ENCODE data around the gene JCAD. TPM values are rescaled to one million over a fixed set of nuclear protein-coding genes. Genes with fewer than 3 reads are reported as not detected.

JCAD gene
- total RNA-seq, 4 donors from 2014 or later: 30.0 to 65.3 (median 44.2) TPM

DNA sequence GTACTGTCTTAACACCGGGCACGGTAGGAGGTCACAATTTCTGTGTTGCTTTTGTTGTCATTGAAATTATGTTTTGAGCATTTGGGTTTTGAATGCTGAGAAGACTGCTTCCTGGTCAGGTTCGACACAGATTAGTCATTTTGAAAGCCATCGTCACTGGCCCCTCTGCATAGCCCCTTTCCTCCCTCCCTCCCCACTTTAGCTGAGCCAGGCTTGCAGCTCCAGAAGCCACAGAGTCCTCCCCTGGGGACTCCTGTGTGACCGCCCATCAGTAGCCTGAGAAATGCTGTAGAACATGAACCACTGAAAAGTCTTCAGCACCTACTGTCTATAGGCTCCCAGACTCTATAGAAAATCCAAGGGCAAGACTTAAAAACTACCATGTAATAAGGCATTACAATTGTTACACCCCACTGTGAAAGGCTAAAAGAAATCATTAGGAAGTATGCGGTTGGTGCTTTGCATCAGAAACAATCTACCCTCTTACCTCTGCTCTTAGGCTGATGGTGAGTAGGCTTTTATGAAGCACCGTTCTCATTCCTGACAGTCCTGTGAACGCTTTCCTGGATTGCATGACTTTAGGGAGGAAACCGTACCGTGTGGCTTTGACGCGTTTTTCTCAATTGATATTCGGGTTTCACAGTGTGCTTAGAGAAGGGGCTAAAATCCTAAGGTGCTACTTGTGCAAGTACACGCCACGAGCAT is 24.8 kb downstream of the JCAD start:
- WGBS, 2 donors: 63 to 70% methylated on average over 15 of the region's 15 CpGs
- DNase-seq (ENCODE audit: low spot score in 2 of 2): no peak
- H3K4me3 ChIP-seq: no peak overlapping the region
- H3K36me3 ChIP-seq: peaks cover 0 to 6% (median 0%) of the 10 kb centered on the region in 3 donors
- no peaks in the 10 kb centered on the region for H3K9me3 ChIP-seq
- no peaks in the 10 kb centered on the region for H3K27me3 ChIP-seq
- peaks cover 0 to 23% (median 3%) of the 10 kb centered on the region in 4 donors for H3K4me1 ChIP-seq
- TF ChIP-seq, protein P1, sequence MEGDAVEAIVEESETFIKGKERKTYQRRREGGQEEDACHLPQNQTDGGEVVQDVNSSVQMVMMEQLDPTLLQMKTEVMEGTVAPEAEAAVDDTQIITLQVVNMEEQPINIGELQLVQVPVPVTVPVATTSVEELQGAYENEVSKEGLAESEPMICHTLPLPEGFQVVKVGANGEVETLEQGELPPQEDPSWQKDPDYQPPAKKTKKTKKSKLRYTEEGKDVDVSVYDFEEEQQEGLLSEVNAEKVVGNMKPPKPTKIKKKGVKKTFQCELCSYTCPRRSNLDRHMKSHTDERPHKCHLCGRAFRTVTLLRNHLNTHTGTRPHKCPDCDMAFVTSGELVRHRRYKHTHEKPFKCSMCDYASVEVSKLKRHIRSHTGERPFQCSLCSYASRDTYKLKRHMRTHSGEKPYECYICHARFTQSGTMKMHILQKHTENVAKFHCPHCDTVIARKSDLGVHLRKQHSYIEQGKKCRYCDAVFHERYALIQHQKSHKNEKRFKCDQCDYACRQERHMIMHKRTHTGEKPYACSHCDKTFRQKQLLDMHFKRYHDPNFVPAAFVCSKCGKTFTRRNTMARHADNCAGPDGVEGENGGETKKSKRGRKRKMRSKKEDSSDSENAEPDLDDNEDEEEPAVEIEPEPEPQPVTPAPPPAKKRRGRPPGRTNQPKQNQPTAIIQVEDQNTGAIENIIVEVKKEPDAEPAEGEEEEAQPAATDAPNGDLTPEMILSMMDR (IDR thresholded peaks at IDR 0.05): no peak
- no peak for TF ChIP-seq EP300 (IDR thresholded peaks at IDR 0.05)
- no peak for TF ChIP-seq POLR2A (IDR thresholded peaks at IDR 0.05)
- no peak overlapping the region for H3K27ac ChIP-seq

DNA sequence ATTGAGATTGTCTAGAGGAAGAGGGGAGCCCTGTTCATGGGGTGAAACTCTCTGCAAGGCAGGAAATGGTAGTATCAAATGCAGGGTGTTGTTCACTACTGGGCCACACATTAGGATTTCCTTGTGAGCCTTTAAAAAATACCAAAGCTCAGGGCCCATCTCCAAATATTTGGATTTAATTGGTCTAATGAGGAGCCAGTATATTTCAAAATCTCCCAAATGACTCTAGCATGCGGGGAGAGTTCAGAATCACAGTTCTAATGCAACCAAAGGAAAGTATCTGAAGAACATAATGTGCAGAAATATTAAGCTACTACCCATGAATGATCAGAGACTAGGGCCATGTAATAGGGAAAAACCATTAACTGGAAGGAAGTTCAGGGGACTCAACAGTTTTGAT is 27.3 kb downstream of the JCAD start:
- Histone ChIP-seq H3K27ac (no peak overlapping the region), H3K4me1 (peaks cover 0 to 48% (median 11%) of the 10 kb centered on the region in 4 donors)
- 82 to 97% methylated on average over 1 of the region's 1 CpG for WGBS, 2 donors

DNA sequence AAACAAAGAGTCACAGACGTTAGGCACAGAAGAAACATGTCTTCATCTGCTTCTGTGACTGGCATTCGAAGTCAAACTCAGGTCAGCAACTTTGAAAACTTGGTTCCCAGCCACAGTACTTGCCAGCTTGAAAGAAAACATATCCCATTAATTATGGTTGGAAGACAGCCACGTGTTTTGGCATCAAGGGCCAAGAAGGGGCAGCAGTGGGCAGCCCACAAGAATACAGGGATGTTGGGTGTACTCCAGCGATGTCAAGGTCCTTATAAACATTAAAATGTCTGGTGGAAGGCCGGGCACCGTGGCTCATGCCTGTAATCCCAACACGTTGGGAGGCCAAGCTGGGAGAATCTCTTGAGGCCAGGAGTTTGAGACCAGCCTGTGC is 29.5 kb downstream of the JCAD start:
- H3K4me3 ChIP-seq: no peak overlapping the region
- H3K27me3 ChIP-seq: no peaks in the 10 kb centered on the region
- 45% methylated on average over 7 of the region's 7 CpGs for WGBS, 2 donors
- H3K27ac ChIP-seq: peak overlapping the region in 1 of 4 donors; percentile 56
- TF ChIP-seq POLR2A (IDR thresholded peaks at IDR 0.05) (no peak), EP300 (IDR thresholded peaks at IDR 0.05) (no peak)
- TF ChIP-seq, protein P1 (IDR thresholded peaks at IDR 0.05): no peak
- no peak for DNase-seq (ENCODE audit: low spot score in 2 of 2)
- peaks cover 0 to 50% (median 14%) of the 10 kb centered on the region in 4 donors for H3K4me1 ChIP-seq
- H3K36me3 ChIP-seq: peaks cover 0 to 6% (median 0%) of the 10 kb centered on the region in 3 donors
- no peaks in the 10 kb centered on the region for H3K9me3 ChIP-seq

More for the DNA sequence above, 27.3 kb downstream of the JCAD start:
- H3K9me3 ChIP-seq: no peaks in the 10 kb centered on the region
- H3K27me3 ChIP-seq: no peaks in the 10 kb centered on the region
- no peak overlapping the region for H3K4me3 ChIP-seq
- H3K36me3 ChIP-seq: peaks cover 0 to 6% (median 0%) of the 10 kb centered on the region in 3 donors
- no peak for TF ChIP-seq EP300 (IDR thresholded peaks at IDR 0.05)
- TF ChIP-seq, protein P1 (IDR thresholded peaks at IDR 0.05): no peak
- DNase-seq (ENCODE audit: low spot score in 2 of 2): no peak

DNA sequence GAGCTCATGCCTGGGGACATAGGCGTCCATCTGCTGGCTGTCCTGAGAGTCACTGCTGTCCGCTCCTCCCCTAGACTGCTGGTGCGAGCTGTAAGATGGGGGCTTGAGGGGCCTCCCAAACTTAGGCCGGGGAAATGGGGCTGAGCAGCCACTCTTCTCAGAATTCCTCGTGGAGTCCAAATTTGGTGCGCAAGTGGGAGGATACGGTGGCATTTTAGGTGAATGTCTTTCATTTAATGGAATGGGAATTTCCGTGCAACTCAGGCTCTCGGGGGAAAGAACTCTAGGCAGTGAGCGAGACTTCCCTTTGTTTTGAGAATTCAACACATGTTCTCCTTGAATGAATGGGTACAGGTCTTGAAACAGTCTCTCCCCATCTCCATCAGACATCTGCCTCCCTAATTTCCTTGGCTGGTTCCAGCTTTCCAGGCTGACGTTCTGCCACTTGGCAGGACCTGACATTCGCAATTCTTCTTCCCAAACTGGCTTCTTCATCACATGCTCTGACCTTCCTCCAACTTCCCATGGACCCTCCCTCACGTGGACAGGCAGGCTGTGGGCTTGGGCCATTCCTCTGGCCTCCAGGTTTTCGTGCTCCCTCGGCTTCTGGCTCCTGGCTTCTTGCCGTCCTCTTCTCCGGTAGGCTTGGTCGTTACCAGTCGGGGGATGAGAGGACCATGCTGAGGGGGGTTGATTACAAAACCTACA is 30.1 kb downstream of the JCAD start:
- 65 to 78% methylated on average over 16 to 19 of the region's 19 CpGs for WGBS, 2 donors
- no peaks in the 10 kb centered on the region for H3K27me3 ChIP-seq
- TF ChIP-seq, protein P1 (IDR thresholded peaks at IDR 0.05): no peak
- TF ChIP-seq POLR2A (IDR thresholded peaks at IDR 0.05): no peak
- TF ChIP-seq EP300 (IDR thresholded peaks at IDR 0.05): no peak
- peaks cover 0 to under 1% (median 0%) of the 10 kb centered on the region in 3 donors for H3K36me3 ChIP-seq
- no peak overlapping the region for H3K4me3 ChIP-seq
- H3K9me3 ChIP-seq: no peaks in the 10 kb centered on the region
- peak overlapping the region in 2 of 4 donors; percentile 56 to 64 for H3K27ac ChIP-seq
- peaks cover 0 to 50% (median 14%) of the 10 kb centered on the region in 4 donors for H3K4me1 ChIP-seq
- DNase-seq (ENCODE audit: low spot score in 2 of 2): no peak

DNA sequence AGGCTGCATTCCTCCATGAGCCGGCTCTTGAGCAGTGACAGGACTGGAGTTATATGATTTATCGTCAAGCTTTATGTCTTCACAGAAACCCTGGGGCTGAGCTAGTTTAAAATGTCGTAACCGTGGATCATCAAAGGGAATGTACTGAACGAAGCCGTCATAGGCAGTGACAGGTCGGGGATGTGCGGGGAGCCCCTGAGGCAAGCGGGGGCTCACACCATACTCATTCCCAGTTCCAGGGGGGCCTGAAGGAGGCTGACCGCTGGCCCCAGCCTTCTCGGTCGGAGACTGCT is 30.7 kb downstream of the JCAD start:
- DNase-seq (ENCODE audit: low spot score in 2 of 2): no peak
- H3K4me1 ChIP-seq: peaks cover 0 to 50% (median 14%) of the 10 kb centered on the region in 4 donors
- no peak for TF ChIP-seq POLR2A (IDR thresholded peaks at IDR 0.05)
- TF ChIP-seq EP300 (IDR thresholded peaks at IDR 0.05): no peak
- TF ChIP-seq, protein P1 (IDR thresholded peaks at IDR 0.05): no peak
- H3K9me3 ChIP-seq: no peaks in the 10 kb centered on the region
- H3K27ac ChIP-seq: peak overlapping the region in 3 of 4 donors; percentile 47 to 64 (median 56)
- H3K4me3 ChIP-seq: no peak overlapping the region
- H3K36me3 ChIP-seq: no peaks in the 10 kb centered on the region
- WGBS, 2 donors: 62 to 65% methylated on average over 12 of the region's 12 CpGs
- H3K27me3 ChIP-seq: no peaks in the 10 kb centered on the region
